Stimulated activated CD8-positive, alpha-beta memory T cell treated with anti-CD3 and anti-CD28 coated beads, Interleukin-4, amount 100 ng/mL, for 4 hours (primary cell): ENCODE results near the gene SPACA6.
"Not testable (repeated sequence)": the region's sequence is repeated elsewhere in the genome, so short reads cannot be mapped to it uniquely, and the experiment has no call there.

Experiments
- DNase-seq, 2 donors: peaks; one replicate each; pipeline ENCODE4 v3.0.0-alpha.2; 2020; ENCODE audit warnings: low read depth in 2 of 2, low spot score in 1 of 2

The SPACA6 gene

GRCh38 chr19:51733742-51734522, 40.8 kb downstream of the SPACA6 start:
- DNase-seq, result no peak

- DNase-seq, result no peak
Observed at GRCh38 chr19:51735759-51736449, 42.8 kb downstream of the SPACA6 start.

- no peak for DNase-seq
Observed at GRCh38 chr19:51737389-51737788, 44.3 kb downstream of the SPACA6 start.

GRCh38 chr19:51737924-51738323, 44.8 kb downstream of the SPACA6 start:
- DNase-seq, result no peak

- not testable (repeated sequence) for DNase-seq
Observed at GRCh38 chr19:51738523-51738922, 45.4 kb downstream of the SPACA6 start.

GRCh38 chr19:51739466-51740213, 46.5 kb downstream of the SPACA6 start:
- DNase-seq, result no peak

GRCh38 chr19:51740356-51740755, 47.2 kb downstream of the SPACA6 start:
- no peak for DNase-seq

GRCh38 chr19:51742789-51743188, 49.7 kb downstream of the SPACA6 start:
- no peak for DNase-seq

GRCh38 chr19:51743405-51743804, 50.3 kb downstream of the SPACA6 start:
- no peak for DNase-seq

GRCh38 chr19:51746731-51747130, 53.6 kb downstream of the SPACA6 start:
- DNase-seq, result no peak

GRCh38 chr19:51749979-51750378, 56.8 kb downstream of the SPACA6 start:
- no peak for DNase-seq

- DNase-seq, result no peak
Observed at GRCh38 chr19:51750400-51751094, 57.4 kb downstream of the SPACA6 start.

GRCh38 chr19:51751655-51752054, 58.5 kb downstream of the SPACA6 start, which contains the start of gene FPR1:
FPR1 (minus strand) TSS chr19:51751878; CDS start chr19:51746994, 4,884 bp downstream.
- DNase-seq, result no peak

GRCh38 chr19:51754109-51754508, 61.0 kb downstream of the SPACA6 start:
- no peak for DNase-seq

- DNase-seq, result no peak
Observed at GRCh38 chr19:51754770-51755169, 61.6 kb downstream of the SPACA6 start.
